Ishikawa (cell line): ENCODE data around the gene KLK8.

Experiments used
- CEBPB ChIP-seq: IDR thresholded peaks from 2 replicates; pipeline ENCODE4 v1.6.1; 2012
- CREB1 ChIP-seq: IDR thresholded peaks from 2 replicates; pipeline ENCODE4 v1.6.1; 2012; ENCODE audit warnings: low read depth
- MAX ChIP-seq: IDR thresholded peaks from 2 replicates; pipeline ENCODE4 v1.6.1; 2012
- TEAD4 ChIP-seq: IDR thresholded peaks from 2 replicates; pipeline ENCODE4 v1.6.1; 2012

GRCh38 chr19:50962245-50962644 is 39.2 kb downstream of the KLK8 start:
- TF ChIP-seq MAX, result no peak
- no peak for TF ChIP-seq CREB1
- TF ChIP-seq CEBPB, result no peak
- TF ChIP-seq TEAD4, result no peak
